OCI-LY1 (cell line): ENCODE data around the gene SMARCD2.

ENCODE experiments used
- H2AFZ ChIP-seq: fragments of 200-600 bp; sonication (generic), shearing (Covaris generic); 2 replicates; pipeline ENCODE4 v1.6.0; 2014; ENCODE audit warnings: antibody characterized with exemption, mild to moderate bottlenecking, low read length
- H3F3A ChIP-seq: fragments of 200-600 bp; sonication (generic), shearing (Covaris generic); 2 replicates; pipeline ENCODE4 v1.6.0; 2014; ENCODE audit warnings: mild to moderate bottlenecking, antibody characterized with exemption, low read length, moderate library complexity; ENCODE audit not compliant: insufficient read depth
- H3K27ac ChIP-seq: fragments of 200-600 bp; sonication (generic); 2 replicates; pipeline ENCODE4 v1.5.1; 2014; ENCODE audit warnings: low read length, mixed run types, mild to moderate bottlenecking, low read depth; ENCODE audit not compliant: poor library complexity, severe bottlenecking
- H3K27me3 ChIP-seq: fragments of 200-600 bp; sonication (generic); 2 replicates; pipeline ENCODE4 v1.6.0; 2014; ENCODE audit warnings: antibody characterized with exemption, mild to moderate bottlenecking, low read length, moderate library complexity; ENCODE audit not compliant: insufficient read depth
- H3K36me3 ChIP-seq: fragments of 200-600 bp; sonication (generic); 2 replicates; pipeline ENCODE4 v1.6.1; 2014; ENCODE audit warnings: mild to moderate bottlenecking, antibody characterized with exemption, low read length, moderate library complexity, mixed read lengths; ENCODE audit not compliant: insufficient read depth
- H3K4me1 ChIP-seq: fragments of 200-600 bp; sonication (generic); 2 replicates; pipeline ENCODE4 v1.5.1; 2014; ENCODE audit warnings: mild to moderate bottlenecking, low read length, moderate library complexity; ENCODE audit not compliant: insufficient read depth, severe bottlenecking
- H3K4me2 ChIP-seq: fragments of 200-600 bp; sonication (generic), shearing (Covaris generic); 2 replicates; pipeline ENCODE4 v1.6.1; 2014; ENCODE audit warnings: low read length
- H3K4me3 ChIP-seq: fragments of 200-600 bp; sonication (generic); 2 replicates; pipeline ENCODE4 v1.5.1; 2014; ENCODE audit warnings: low read length, low read depth, mild to moderate bottlenecking, mixed read lengths; ENCODE audit not compliant: poor library complexity, severe bottlenecking
- H3K79me2 ChIP-seq: fragments of 200-600 bp; shearing (Covaris generic); 2 replicates; pipeline ENCODE4 v1.6.1; 2016; ENCODE audit warnings: mixed run types, low read length, mixed read lengths; ENCODE audit not compliant: insufficient read depth
- H3K9ac ChIP-seq: fragments of 200-600 bp; sonication (generic), shearing (Covaris generic); 2 replicates; pipeline ENCODE4 v1.6.1; 2014; ENCODE audit warnings: mild to moderate bottlenecking, low read length, mixed read lengths
- H3K9me2 ChIP-seq: fragments of 200-600 bp; sonication (generic), shearing (Covaris generic); 2 replicates; pipeline ENCODE4 v1.6.1; 2014; ENCODE audit warnings: low read depth, mild to moderate bottlenecking, low read length, mixed read lengths
- H3K9me3 ChIP-seq: fragments of 200-600 bp; shearing (Covaris generic); 2 replicates; pipeline ENCODE4 v1.6.1; 2014; ENCODE audit warnings: low read length, mixed read lengths
- H4K20me1 ChIP-seq: fragments of 200-600 bp; sonication (generic), shearing (Covaris generic); 2 replicates; pipeline ENCODE4 v1.6.0; 2016; ENCODE audit warnings: mild to moderate bottlenecking, low read length; ENCODE audit not compliant: insufficient read depth
- CTCF ChIP-seq: fragments of 200-600 bp; sonication (generic), shearing (Covaris generic); IDR thresholded peaks from 2 replicates; pipeline ENCODE4 v1.5.1; 2017; ENCODE audit warnings: mild to moderate bottlenecking, antibody characterized with exemption, low read length, moderate library complexity, mixed read lengths
- EZH2 ChIP-seq: fragments of 200-600 bp; sonication (generic), shearing (Covaris generic); IDR thresholded peaks from 2 replicates; pipeline ENCODE4 v1.8.0; 2017; ENCODE audit warnings: borderline replicate concordance, mixed run types, mild to moderate bottlenecking, antibody characterized with exemption, low read length, moderate library complexity, mixed read lengths

Gene SMARCD2

GRCh38 chr17:63853260-63853659, 10.8 kb upstream of the SMARCD2 start:
- H3K9me2 ChIP-seq: no peaks in the 10 kb centered on the region
- no peaks in the 10 kb centered on the region for H3K79me2 ChIP-seq
- no peak overlapping the region for H2AFZ ChIP-seq
- no peaks in the 10 kb centered on the region for H3K9me3 ChIP-seq
- H3K9ac ChIP-seq: no peak overlapping the region
- H3K4me3 ChIP-seq: no peak overlapping the region
- no peak overlapping the region for H3K27ac ChIP-seq
- H3F3A ChIP-seq: no peaks in the 10 kb centered on the region
- H4K20me1 ChIP-seq: no peaks in the 10 kb centered on the region
- H3K27me3 ChIP-seq: 0 out of 2 replicates have a peak, but pooled peaks cover 7% of the 10 kb centered on the region
- peaks cover 6% of the 10 kb centered on the region for H3K4me1 ChIP-seq
- H3K4me2 ChIP-seq: no peak overlapping the region
- TF ChIP-seq CTCF (no peak), EZH2 (no peak)
- H3K36me3 ChIP-seq: no peaks in the 10 kb centered on the region; the same call in 1 of the 2 replicates

- Histone ChIP-seq H4K20me1 (no peaks in the 10 kb centered on the region), H3F3A (no peaks in the 10 kb centered on the region), H3K4me3 (no peak overlapping the region), H3K4me2 (no peak overlapping the region), H3K4me1 (peaks cover 6% of the 10 kb centered on the region), H3K9ac (no peak overlapping the region), H2AFZ (no peak overlapping the region), H3K27ac (no peak overlapping the region), H3K9me3 (no peaks in the 10 kb centered on the region), H3K27me3 (0 out of 2 replicates have a peak, but pooled peaks cover 7% of the 10 kb centered on the region), H3K36me3 (no peaks in the 10 kb centered on the region; the same call in 1 of the 2 replicates), H3K79me2 (no peaks in the 10 kb centered on the region), H3K9me2 (no peaks in the 10 kb centered on the region)
- TF ChIP-seq EZH2 (no peak), CTCF (no peak)
Measured at GRCh38 chr17:63850401-63850800, 7.9 kb upstream of the SMARCD2 start.

- Histone ChIP-seq H3K4me1 (peaks cover 9% of the 10 kb centered on the region), H3K36me3 (no peaks in the 10 kb centered on the region; the same call in 1 of the 2 replicates), H3K9me2 (no peaks in the 10 kb centered on the region), H3K79me2 (no peaks in the 10 kb centered on the region), H3K9ac (no peak overlapping the region), H3K9me3 (no peaks in the 10 kb centered on the region), H3K27me3 (0 out of 2 replicates have a peak, but pooled peaks cover 7% of the 10 kb centered on the region), H3F3A (0 out of 2 replicates have a peak, but pooled peaks cover under 1% of the 10 kb centered on the region), H3K4me3 (peak overlapping the region; percentile 32), H3K4me2 (peak overlapping the region; percentile 61), H2AFZ (peak overlapping the region; percentile 81), H4K20me1 (no peaks in the 10 kb centered on the region), H3K27ac (no peak overlapping the region)
- TF ChIP-seq EZH2 (no peak), CTCF (peak; percentile 60)
Measured at GRCh38 chr17:63848834-63849689, 6.6 kb upstream of the SMARCD2 start.
